AG04450 (cell line): ENCODE data around the gene ADAMTS14. TPM values are rescaled to one million over a fixed set of nuclear protein-coding genes. Genes with fewer than 3 reads are reported as not detected.
"Not testable (repeated sequence)": the region's sequence is repeated elsewhere in the genome, so short reads cannot be mapped to it uniquely, and the experiment has no call there.

Experiments used
- CTCF ChIA-PET: fragments of 300-600, 350-600 bp; formaldehyde crosslinking; extraction: SDS; loops from one replicate; lab custom pipeline; 2022; ENCODE audit warnings: antibody characterized with exemption, inconsistent platforms; lab: Charles Lee
- POLR2A ChIA-PET: fragments of 350-600 bp; formaldehyde crosslinking; extraction: SDS; loops from one replicate; lab custom pipeline; 2021; ENCODE audit warnings: antibody characterized with exemption, inconsistent platforms; lab: Yijun Ruan, JAX
- DNase-seq: peaks from one replicate; pipeline ENCODE4 v3.0.0-alpha.2; 2011; ENCODE audit warnings: low read depth, low spot score
- H3K27ac ChIP-seq: one replicate; pipeline ENCODE4 v1.5.1; 2012; ENCODE audit warnings: low read depth, low read length, control low read depth
- H3K27me3 ChIP-seq: one replicate; pipeline ENCODE4 v1.6.0; 2012; ENCODE audit warnings: low read length; ENCODE audit not compliant: control insufficient read depth, insufficient read depth
- H3K4me3 ChIP-seq: 2 replicates; pipeline ENCODE4 v1.5.1; 2011; ENCODE audit warnings: mild to moderate bottlenecking, low read depth, low read length, control low read depth
- H3K9me3 ChIP-seq: 2 replicates; pipeline ENCODE4 v1.5.1; 2012; ENCODE audit warnings: low read length; ENCODE audit not compliant: control insufficient read depth, insufficient read depth
- CTCF ChIP-seq: IDR thresholded peaks from 2 replicates; pipeline ENCODE4 v1.5.1; 2011; ENCODE audit warnings: low read depth, low read length, control low read depth, inconsistent platforms
- polyA plus RNA-seq: library from polyadenylated mRNA; depleted of rRNA; stranded (reverse); fragments of >200 nt; gene quantifications from 2 replicates; pipeline ENCODE4 v1.2.3, GENCODE V29; 2011

Gene ADAMTS14
- polyA plus RNA-seq, 1 experiment: 2.9 TPM

DNA sequence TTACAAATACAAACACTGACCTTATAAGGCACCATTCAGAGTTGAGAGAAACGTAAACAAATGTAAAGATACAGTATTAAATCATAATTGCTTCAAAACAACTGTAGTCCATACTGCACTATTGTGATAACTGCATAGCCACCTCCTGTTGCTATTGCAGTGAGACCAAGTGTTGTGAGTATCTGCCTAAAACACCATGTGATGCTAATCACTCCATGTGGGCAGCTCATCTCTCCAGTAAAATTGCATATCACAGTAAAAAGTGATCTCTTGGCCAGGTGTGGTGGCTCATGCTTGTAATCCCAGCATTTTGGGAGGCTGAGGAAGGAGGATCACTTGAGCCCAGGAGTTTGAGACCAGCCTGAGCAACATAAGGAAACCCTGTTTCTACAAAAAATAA, 43.0 kb upstream of the ADAMTS14 start:
- TF ChIP-seq CTCF: no peak
- H3K4me3 ChIP-seq: no peak overlapping the region
- CTCF ChIA-PET: no interaction called here

GRCh38 chr10:70631735-70632134, 40.6 kb upstream of the ADAMTS14 start:
- Histone ChIP-seq H3K27me3 (peaks cover 18% of the 10 kb centered on the region), H3K9me3 (peaks cover 15% of the 10 kb centered on the region)
- POLR2A ChIA-PET, CTCF ChIA-PET, H3K4me3 ChIP-seq, H3K27ac ChIP-seq, DNase-seq: not testable (repeated sequence)

More for the DNA sequence above, 43.0 kb upstream of the ADAMTS14 start:
- no peak for DNase-seq
- peaks cover 20% of the 10 kb centered on the region for H3K27me3 ChIP-seq
- peaks cover 15% of the 10 kb centered on the region for H3K9me3 ChIP-seq
- POLR2A ChIA-PET: no interaction called here
- H3K27ac ChIP-seq: no peak overlapping the region

DNA sequence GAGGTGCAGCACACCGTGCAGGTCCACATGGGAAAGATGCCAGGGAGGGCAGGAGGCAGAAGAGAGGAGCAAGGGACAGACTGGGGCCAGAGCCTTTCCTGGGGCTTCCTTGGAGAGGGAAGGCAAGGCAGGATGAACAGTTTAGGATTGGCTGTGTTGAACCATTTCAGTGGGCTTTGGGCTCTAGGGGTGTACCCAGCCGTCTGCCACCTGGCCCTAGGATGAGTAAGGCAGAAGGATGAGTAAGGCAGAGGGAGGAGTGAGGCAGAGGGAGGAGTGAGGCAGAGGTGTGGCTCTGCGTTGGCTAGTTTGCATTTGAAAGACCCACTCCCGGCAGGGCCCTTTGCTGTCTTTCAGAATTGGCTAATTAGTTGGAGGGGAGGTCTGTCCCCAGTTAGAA, 38.3 kb upstream of the ADAMTS14 start:
- ChIA-PET CTCF (no interaction called here), POLR2A (no interaction called here)
- TF ChIP-seq CTCF: no peak
- peaks cover 19% of the 10 kb centered on the region for H3K27me3 ChIP-seq
- no peak overlapping the region for H3K4me3 ChIP-seq
- peaks cover 12% of the 10 kb centered on the region for H3K9me3 ChIP-seq
- no peak overlapping the region for H3K27ac ChIP-seq
- DNase-seq: no peak

- POLR2A ChIA-PET, H3K4me3 ChIP-seq, CTCF ChIA-PET, DNase-seq, H3K27ac ChIP-seq: not testable (repeated sequence)
- Histone ChIP-seq H3K27me3 (peaks cover 21% of the 10 kb centered on the region), H3K9me3 (peaks cover 10% of the 10 kb centered on the region)
Observed at GRCh38 chr10:70634515-70634914, 37.8 kb upstream of the ADAMTS14 start.

GRCh38 chr10:70639640-70640383, 32.5 kb upstream of the ADAMTS14 start:
- H3K27ac ChIP-seq, H3K4me3 ChIP-seq, H3K9me3 ChIP-seq, H3K27me3 ChIP-seq, DNase-seq, POLR2A ChIA-PET: not testable (repeated sequence)
- CTCF ChIA-PET: interaction anchor here (0.6 kb wide), 2 partner anchors 119 to 179 kb away, joined by 3 read pairs; no protein-coding TSS in a partner anchor

DNA sequence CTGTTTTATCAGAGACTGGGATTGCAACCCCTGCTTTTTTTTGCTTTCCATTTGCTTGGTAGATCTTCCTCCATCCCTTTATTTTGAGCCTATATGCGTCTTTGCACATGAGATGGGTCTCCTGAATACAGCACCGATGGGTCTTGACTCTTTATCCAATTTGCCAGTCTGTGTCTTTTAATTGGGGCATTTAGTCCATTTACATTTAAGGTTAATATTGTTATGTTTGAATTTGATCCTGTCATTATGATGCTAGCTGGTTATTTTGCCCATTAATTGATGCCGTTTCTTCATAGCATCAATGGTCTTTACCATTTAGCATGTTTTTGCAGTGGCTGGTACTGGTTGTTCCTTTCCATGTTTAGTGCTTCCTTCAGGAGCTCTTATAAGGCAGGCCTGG, 29.0 kb upstream of the ADAMTS14 start:
- H3K4me3 ChIP-seq, H3K27ac ChIP-seq, DNase-seq, CTCF ChIA-PET, H3K9me3 ChIP-seq, H3K27me3 ChIP-seq, POLR2A ChIA-PET: not testable (repeated sequence)

DNA sequence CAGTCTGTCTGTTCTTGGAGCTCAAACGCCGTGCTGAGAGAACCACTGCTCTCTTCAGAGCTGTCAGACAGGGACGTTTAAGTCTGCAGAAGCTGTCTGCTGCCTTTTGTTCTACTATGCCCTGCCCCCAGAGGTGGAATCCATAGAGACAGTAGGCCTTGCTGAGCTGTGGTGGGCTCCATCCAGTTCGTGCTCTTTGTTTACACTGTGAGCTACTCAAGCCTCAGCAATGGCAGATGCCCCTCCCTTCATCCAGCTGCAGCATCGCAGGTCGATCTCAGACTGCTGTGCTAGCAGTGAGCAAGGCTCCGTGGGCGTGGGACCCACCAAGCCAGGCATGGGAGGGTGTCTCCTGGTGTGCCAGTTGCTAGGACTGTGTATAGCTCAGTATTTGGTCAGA, 27.3 kb upstream of the ADAMTS14 start:
- H3K4me3 ChIP-seq, H3K27me3 ChIP-seq, CTCF ChIA-PET, DNase-seq, H3K27ac ChIP-seq: not testable (repeated sequence)
- peaks cover 17% of the 10 kb centered on the region for H3K9me3 ChIP-seq
- POLR2A ChIA-PET: interaction anchor here (0.6 kb wide), 1 partner anchor 851 kb away, joined by 4 read pairs; no protein-coding TSS in a partner anchor
